Trophoblast cell (in vitro differentiated cells and primary cell): ENCODE data around the gene PDK3.

Experiments
- DNase-seq, 2 donors: peaks; one replicate each; pipeline ENCODE4 v3.0.0-alpha.2; 2016
- H2AFZ ChIP-seq: 2 replicates; pipeline ENCODE4 v1.6.1; 2013; ENCODE audit warnings: low read length, moderate library complexity, mild to moderate bottlenecking; ENCODE audit not compliant: insufficient read depth, poor library complexity
- H2AK5ac ChIP-seq: 2 replicates; pipeline ENCODE4 v1.6.1; 2013; ENCODE audit warnings: mild to moderate bottlenecking, low read length
- H2BK120ac ChIP-seq: 2 replicates; pipeline ENCODE4 v1.6.1; 2013; ENCODE audit warnings: low read length, mild to moderate bottlenecking, moderate library complexity; ENCODE audit not compliant: insufficient read depth, poor library complexity
- H2BK12ac ChIP-seq: 2 replicates; pipeline ENCODE4 v1.6.1; 2013; ENCODE audit warnings: mild to moderate bottlenecking, low read length, moderate library complexity
- H2BK5ac ChIP-seq: 2 replicates; pipeline ENCODE4 v1.6.1; 2013; ENCODE audit warnings: low read length, low read depth, moderate library complexity, mild to moderate bottlenecking; ENCODE audit not compliant: poor library complexity
- H3K14ac ChIP-seq: 2 replicates; pipeline ENCODE4 v1.6.1; 2013; ENCODE audit warnings: mild to moderate bottlenecking, low read length
- H3K18ac ChIP-seq: 2 replicates; pipeline ENCODE4 v1.6.1; 2013; ENCODE audit warnings: mild to moderate bottlenecking, low read length
- H3K23ac ChIP-seq: 2 replicates; pipeline ENCODE4 v1.6.1; 2013; ENCODE audit warnings: low read length
- H3K27ac ChIP-seq: 2 replicates; pipeline ENCODE4 v1.5.1; 2013; ENCODE audit warnings: low read depth, mild to moderate bottlenecking, inconsistent platforms, low read length, moderate library complexity
- H3K27me3 ChIP-seq: 2 replicates; pipeline ENCODE4 v1.6.1; 2013; ENCODE audit warnings: inconsistent platforms, mild to moderate bottlenecking, low read length, moderate library complexity; ENCODE audit not compliant: insufficient read depth
- H3K36me3 ChIP-seq, 2 experiments: 1 replicate in 1 of 2; 2 replicates in 1 of 2; pipeline ENCODE4 v1.6.1; 2013; ENCODE audit warnings: low read length in 2 of 2, mild to moderate bottlenecking in 2 of 2, moderate library complexity in 1 of 2; ENCODE audit not compliant: insufficient read depth in 2 of 2, control insufficient read depth in 1 of 2
- H3K4ac ChIP-seq: 2 replicates; pipeline ENCODE4 v1.6.1; 2013; ENCODE audit warnings: low read depth, mild to moderate bottlenecking, low read length, moderate library complexity
- H3K4me1 ChIP-seq, 2 experiments: 1 replicate in 1 of 2; 2 replicates in 1 of 2; pipeline ENCODE4 v1.6.1; 2013; ENCODE audit warnings: low read length in 2 of 2, mild to moderate bottlenecking in 2 of 2, moderate library complexity in 1 of 2; ENCODE audit not compliant: insufficient read depth in 2 of 2, control insufficient read depth in 1 of 2
- H3K4me2 ChIP-seq: 2 replicates; pipeline ENCODE4 v1.6.1; 2013; ENCODE audit warnings: inconsistent platforms, mild to moderate bottlenecking, low read length, moderate library complexity
- H3K4me3 ChIP-seq: 2 replicates; pipeline ENCODE4 v1.5.1; 2013; ENCODE audit warnings: mild to moderate bottlenecking, low read depth, low read length, inconsistent platforms
- H3K79me1 ChIP-seq: one replicate; pipeline ENCODE4 v1.6.1; 2013; ENCODE audit warnings: low read length
- H3K79me2 ChIP-seq: 2 replicates; pipeline ENCODE4 v1.6.1; 2013; ENCODE audit warnings: low read length, mild to moderate bottlenecking; ENCODE audit not compliant: control insufficient read depth, insufficient read depth, poor library complexity
- H3K9ac ChIP-seq: 2 replicates; pipeline ENCODE4 v1.6.1; 2013; ENCODE audit warnings: mild to moderate bottlenecking, low read length
- H3K9me3 ChIP-seq: 2 replicates; pipeline ENCODE4 v1.6.1; 2013; ENCODE audit warnings: low read depth, mild to moderate bottlenecking, control low read depth, inconsistent platforms, low read length; ENCODE audit not compliant: insufficient read depth
- H4K12ac ChIP-seq: 2 replicates; pipeline ENCODE4 v1.6.1; 2013; ENCODE audit warnings: low read depth, mild to moderate bottlenecking, low read length, moderate library complexity
- H4K8ac ChIP-seq: 2 replicates; pipeline ENCODE4 v1.6.1; 2013; ENCODE audit warnings: low read depth, mild to moderate bottlenecking, low read length, moderate library complexity
- H4K91ac ChIP-seq: one replicate; pipeline ENCODE4 v1.6.1; 2013; ENCODE audit warnings: low read depth, mild to moderate bottlenecking, low read length, moderate library complexity
- WGBS: extraction: QIAGEN DNeasy Blood & Tissue Kit; methylation state at CpG from one replicate; pipeline ENCODE4 v1.1.7; 2013; ENCODE audit warnings: missing lambda C conversion rate; ENCODE audit not compliant: insufficient read length, insufficient coverage; ENCODE audit errors: extremely low coverage; 5-methylcytosine and 5-hydroxymethylcytosine counted together

Gene PDK3

GRCh38 chrX:24513416-24513815 lies 48.3 kb downstream of the PDK3 start:
- H3K23ac ChIP-seq: no peak overlapping the region
- H3K4ac ChIP-seq: no peak overlapping the region
- no peak overlapping the region for H2AFZ ChIP-seq
- H3K79me2 ChIP-seq: no peaks in the 10 kb centered on the region
- no peaks in the 10 kb centered on the region for H3K36me3 ChIP-seq
- H3K27me3 ChIP-seq: no peaks in the 10 kb centered on the region
- H3K9ac ChIP-seq: no peak overlapping the region
- no peak overlapping the region for H3K14ac ChIP-seq
- H3K4me2 ChIP-seq: no peak overlapping the region
- no peak overlapping the region for H3K18ac ChIP-seq
- no peak for DNase-seq
- no peak overlapping the region for H4K8ac ChIP-seq
- H3K4me3 ChIP-seq: no peak overlapping the region
- H2BK120ac ChIP-seq: no peak overlapping the region
- no peaks in the 10 kb centered on the region for H3K4me1 ChIP-seq
- H2BK5ac ChIP-seq: no peak overlapping the region
- no CpG with 5 or more reads among the region's 5 CpGs for WGBS
- no peak overlapping the region for H3K27ac ChIP-seq
- H3K9me3 ChIP-seq: no peaks in the 10 kb centered on the region
- no peaks in the 10 kb centered on the region for H3K79me1 ChIP-seq
- H4K12ac ChIP-seq: no peak overlapping the region
- H2AK5ac ChIP-seq: no peak overlapping the region
- no peak overlapping the region for H4K91ac ChIP-seq
- no peak overlapping the region for H2BK12ac ChIP-seq

DNA sequence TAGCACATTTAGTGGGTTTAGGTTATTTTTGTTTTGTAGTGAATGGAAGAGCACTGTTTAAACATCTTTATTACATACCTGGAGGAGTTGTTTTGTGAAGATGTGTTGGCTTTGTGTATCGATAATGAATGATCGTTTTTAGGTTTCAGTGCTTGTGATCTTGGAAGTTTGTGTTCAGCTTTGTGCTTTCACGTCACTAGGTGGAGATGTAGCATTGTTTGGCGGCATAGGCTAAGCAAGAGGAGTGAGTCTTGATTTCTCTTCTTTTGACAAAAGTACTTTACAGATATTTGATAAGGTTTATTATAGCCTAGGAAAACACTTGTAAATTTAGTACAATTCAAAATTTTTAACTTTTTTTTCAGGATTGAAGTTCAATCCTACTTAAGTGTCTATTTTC lies 50.4 kb downstream of the PDK3 start:
- Histone ChIP-seq H3K23ac (no peak overlapping the region), H2AFZ (no peak overlapping the region), H2BK12ac (no peak overlapping the region), H4K12ac (no peak overlapping the region), H4K91ac (no peak overlapping the region), H3K36me3 (no peaks in the 10 kb centered on the region), H3K79me1 (no peaks in the 10 kb centered on the region), H2AK5ac (no peak overlapping the region), H3K4me1 (no peaks in the 10 kb centered on the region), H3K27me3 (no peaks in the 10 kb centered on the region), H3K4me2 (no peak overlapping the region), H3K9ac (no peak overlapping the region), H3K14ac (no peak overlapping the region), H2BK5ac (no peak overlapping the region), H3K9me3 (no peaks in the 10 kb centered on the region), H4K8ac (no peak overlapping the region), H3K18ac (no peak overlapping the region), H3K27ac (no peak overlapping the region), H2BK120ac (no peak overlapping the region), H3K4ac (no peak overlapping the region), H3K4me3 (no peak overlapping the region), H3K79me2 (no peaks in the 10 kb centered on the region)
- no CpG with 5 or more reads among the region's 4 CpGs for WGBS
- DNase-seq: no peak

- WGBS: no CpG with 5 or more reads among the region's 2 CpGs
- Histone ChIP-seq H4K8ac (no peak overlapping the region), H2AK5ac (no peak overlapping the region), H3K14ac (no peak overlapping the region), H2AFZ (no peak overlapping the region), H3K9ac (no peak overlapping the region), H3K18ac (no peak overlapping the region), H3K23ac (no peak overlapping the region), H2BK5ac (no peak overlapping the region), H3K9me3 (no peaks in the 10 kb centered on the region), H3K4me3 (no peak overlapping the region), H4K91ac (no peak overlapping the region), H2BK120ac (no peak overlapping the region), H3K27me3 (no peaks in the 10 kb centered on the region), H3K79me1 (no peaks in the 10 kb centered on the region), H2BK12ac (no peak overlapping the region), H3K4me2 (no peak overlapping the region), H3K79me2 (no peaks in the 10 kb centered on the region), H4K12ac (no peak overlapping the region), H3K4ac (no peak overlapping the region), H3K27ac (no peak overlapping the region), H3K36me3 (no peaks in the 10 kb centered on the region), H3K4me1 (no peaks in the 10 kb centered on the region)
- DNase-seq: no peak
Measured at GRCh38 chrX:24520472-24520871, 55.4 kb downstream of the PDK3 start.

DNA sequence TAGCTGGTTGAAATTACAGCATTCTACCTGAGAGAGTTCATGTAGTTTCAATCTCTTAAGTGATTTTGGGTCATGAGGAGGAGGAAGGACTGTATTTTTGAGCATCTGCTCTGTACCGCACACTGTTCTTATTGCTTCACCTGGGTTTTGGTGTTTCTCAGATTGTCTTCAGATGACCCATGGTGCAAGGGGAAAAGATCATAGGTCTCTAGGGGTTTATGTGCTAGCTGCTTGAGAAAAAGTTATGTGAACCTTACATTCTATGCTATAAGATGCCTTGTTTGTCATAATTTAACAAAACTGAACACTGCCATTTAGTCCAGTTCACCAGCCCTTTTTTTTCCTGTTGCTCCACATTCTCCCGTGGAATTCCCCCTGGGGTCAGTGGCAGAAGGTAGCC lies 60.4 kb downstream of the PDK3 start:
- Histone ChIP-seq H4K8ac (no peak overlapping the region), H3K4me3 (no peak overlapping the region), H3K18ac (no peak overlapping the region), H3K79me1 (no peaks in the 10 kb centered on the region), H3K9ac (no peak overlapping the region), H3K27me3 (no peaks in the 10 kb centered on the region), H2BK5ac (no peak overlapping the region), H3K23ac (no peak overlapping the region), H2AFZ (no peak overlapping the region), H2BK120ac (no peak overlapping the region), H4K12ac (no peak overlapping the region), H3K79me2 (no peaks in the 10 kb centered on the region), H3K4me1 (no peaks in the 10 kb centered on the region), H3K4me2 (no peak overlapping the region), H3K9me3 (no peaks in the 10 kb centered on the region), H3K14ac (no peak overlapping the region), H3K4ac (no peak overlapping the region), H4K91ac (no peak overlapping the region), H2AK5ac (no peak overlapping the region), H3K27ac (no peak overlapping the region), H3K36me3 (no peaks in the 10 kb centered on the region), H2BK12ac (no peak overlapping the region)
- DNase-seq: no peak
- WGBS: no CpG with 5 or more reads among the region's 2 CpGs
